HCT116 (cell line): ENCODE data around the gene VPS37B. TPM values are rescaled to one million over a fixed set of nuclear protein-coding genes. Genes with fewer than 3 reads are reported as not detected.

Experiments
- ATAC-seq: fragments of 200-7000 bp; cut with Tn5 transposase; 2 replicates; pipeline ENCODE4 v1.9.1; 2020; ENCODE audit warnings: mild to moderate bottlenecking, moderate library complexity
- BruUV-seq: library from RNA; stranded (reverse); fragments of 400-500 nt; replicated peaks from 2 replicates; lab custom pipeline; 2021; lab: Mats Ljungman, UMichigan
- CTCF ChIA-PET: fragments of 300-600 bp; sonication (Branson Sonifier 250); formaldehyde crosslinking; loops from one replicate; lab custom pipeline; 2021; ENCODE audit warnings: antibody characterized with exemption; lab: Charles Lee
- POLR2A ChIA-PET: fragments of 300-600, 350-600 bp; sonication (Branson Sonifier 250); formaldehyde crosslinking; loops from one replicate; lab custom pipeline; 2021; ENCODE audit warnings: antibody characterized with exemption; lab: Charles Lee
- RAD21 ChIA-PET, 2 experiments: fragments of 300-600 bp; sonication (Branson Sonifier 250); formaldehyde crosslinking; loops; one replicate each; lab custom pipeline; 2023; ENCODE audit warnings: low total read pairs in 2 of 2; ENCODE audit not compliant: uncharacterized antibody in 2 of 2, unreplicated experiment in 2 of 2, low non-redundant PET in 1 of 2; lab: Charles Lee
- DNase-seq: peaks from one replicate; pipeline ENCODE4 v3.0.0-alpha.2; 2010; ENCODE audit warnings: low read depth, low spot score
- H2AFZ ChIP-seq: fragments of 200-600 bp; shearing (Covaris generic), sonication (generic); 2 replicates; pipeline ENCODE4 v1.6.1; 2017; ENCODE audit warnings: low read depth, mixed run types, mixed read lengths, antibody characterized with exemption, low read length; ENCODE audit not compliant: poor library complexity, severe bottlenecking
- H3K27ac ChIP-seq: 2 replicates; pipeline ENCODE4 v1.5.1; 2012; ENCODE audit warnings: low read depth, low read length
- H3K27me3 ChIP-seq: fragments of 200-600 bp; sonication (generic); 2 replicates; pipeline ENCODE4 v1.6.1; 2016; ENCODE audit warnings: mixed run types, low read length, mixed read lengths; ENCODE audit not compliant: insufficient read depth
- H3K36me3 ChIP-seq, 2 experiments: fragments of 200-500 bp in 1 of 2; fragments of 200-600 bp in 1 of 2; sonication (Bioruptor generic) in 1 of 2; sonication (generic) in 1 of 2; 2 replicates each; pipeline versions ENCODE4 v1.5.1 to v1.6.1; 2014 to 2016; ENCODE audit warnings: low read length in 2 of 2, inconsistent platforms in 1 of 2, mixed read lengths in 1 of 2, mixed run types in 1 of 2; ENCODE audit not compliant: insufficient read depth in 2 of 2, control insufficient read depth in 1 of 2
- H3K4me1 ChIP-seq, 2 experiments: fragments of 200-600 bp in 1 of 2; sonication (generic) in 1 of 2; 2 replicates each; pipeline versions ENCODE4 v1.5.1 to v1.6.1; 2012 to 2017; ENCODE audit warnings: low read length in 2 of 2, inconsistent platforms in 1 of 2, mild to moderate bottlenecking in 1 of 2, mixed read lengths in 1 of 2, mixed run types in 1 of 2, moderate library complexity in 1 of 2; ENCODE audit not compliant: insufficient read depth in 2 of 2, control insufficient read depth in 1 of 2
- H3K4me2 ChIP-seq: fragments of 200-600 bp; sonication (generic); 2 replicates; pipeline ENCODE4 v1.6.1; 2017; ENCODE audit warnings: mixed run types, low read length, mixed read lengths
- H3K4me3 ChIP-seq, 2 experiments: fragments of 200-600 bp in 1 of 2; sonication (generic) in 1 of 2; replicated peaks in 1 of 2; 2 replicates each; pipeline ENCODE4 v1.5.1; 2011 to 2016; ENCODE audit warnings: low read length in 2 of 2, control low read depth in 1 of 2, low read depth in 1 of 2, mild to moderate bottlenecking in 1 of 2, mixed read lengths in 1 of 2, mixed run types in 1 of 2
- H3K79me2 ChIP-seq: fragments of 200-600 bp; sonication (generic); 2 replicates; pipeline ENCODE4 v1.6.1; 2017; ENCODE audit warnings: mild to moderate bottlenecking, mixed run types, low read length, moderate library complexity, mixed read lengths; ENCODE audit not compliant: insufficient read depth
- H3K9ac ChIP-seq: fragments of 200-600 bp; sonication (generic); 2 replicates; pipeline ENCODE4 v1.6.1; 2016; ENCODE audit warnings: low read length, mixed read lengths
- H3K9me2 ChIP-seq: fragments of 200-600 bp; sonication (generic), shearing (Covaris generic); 2 replicates; pipeline ENCODE4 v1.6.1; 2017; ENCODE audit warnings: mixed run types, mild to moderate bottlenecking, moderate library complexity; ENCODE audit not compliant: insufficient read depth
- H3K9me3 ChIP-seq, 2 experiments: fragments of 200-500 bp in 1 of 2; fragments of 200-600 bp in 1 of 2; sonication (Bioruptor generic) in 1 of 2; sonication (generic) in 1 of 2; 2 replicates each; pipeline ENCODE4 v1.6.1; 2014 to 2017; ENCODE audit warnings: low read length in 2 of 2, mixed read lengths in 2 of 2, inconsistent platforms in 1 of 2, low read depth in 1 of 2, mild to moderate bottlenecking in 1 of 2, mixed run types in 1 of 2, moderate library complexity in 1 of 2; ENCODE audit not compliant: control insufficient read depth in 1 of 2, insufficient read depth in 1 of 2
- H4K20me1 ChIP-seq: fragments of 200-600 bp; sonication (generic), shearing (Covaris generic); 2 replicates; pipeline ENCODE4 v1.6.1; 2017; ENCODE audit warnings: mixed run types, mild to moderate bottlenecking, moderate library complexity; ENCODE audit not compliant: insufficient read depth
- CEBPB ChIP-seq: IDR thresholded peaks from 2 replicates; pipeline ENCODE4 v1.6.1; 2012; ENCODE audit warnings: low read depth
- ELF1 ChIP-seq: IDR thresholded peaks from 2 replicates; pipeline ENCODE4 v1.6.1; 2012; ENCODE audit warnings: low read depth, borderline replicate concordance
- EZH2 ChIP-seq: fragments of 200-600 bp; sonication (generic); IDR thresholded peaks from 2 replicates; pipeline ENCODE4 v1.6.1; 2017; ENCODE audit warnings: antibody characterized with exemption, mixed run types
- EZH2phosphoT487 ChIP-seq: fragments of 200-600 bp; IDR thresholded peaks from 2 replicates; pipeline ENCODE4 v1.6.1; 2018; ENCODE audit warnings: antibody characterized with exemption, borderline replicate concordance
- FOSL1 ChIP-seq: IDR thresholded peaks from 2 replicates; pipeline ENCODE4 v1.6.1; 2012; ENCODE audit warnings: low read depth
- JUND ChIP-seq: IDR thresholded peaks from 2 replicates; pipeline ENCODE4 v1.6.1; 2012
- POLR2A ChIP-seq: IDR thresholded peaks from 2 replicates; pipeline ENCODE4 v1.7.0; 2011; ENCODE audit warnings: borderline replicate concordance; ENCODE audit not compliant: insufficient read depth, insufficient read length; ENCODE audit errors: extremely low read depth
- POLR2AphosphoS5 ChIP-seq: IDR thresholded peaks from 2 replicates; pipeline ENCODE4 v1.6.1; 2011; ENCODE audit warnings: mild to moderate bottlenecking, low read depth, low read length, moderate library complexity
- RAD21 ChIP-seq: IDR thresholded peaks from 2 replicates; pipeline ENCODE4 v1.6.1; 2012; ENCODE audit warnings: low read depth, mild to moderate bottlenecking
- REST ChIP-seq: IDR thresholded peaks from 2 replicates; pipeline ENCODE4 v1.6.1; 2012; ENCODE audit warnings: low read depth
- SP1 ChIP-seq: IDR thresholded peaks from 2 replicates; pipeline ENCODE4 v1.6.1; 2012; ENCODE audit warnings: low read depth
- TCF7L2 ChIP-seq: IDR thresholded peaks from 2 replicates; pipeline ENCODE4 v1.7.0; 2011; ENCODE audit warnings: borderline replicate concordance, inconsistent platforms; ENCODE audit not compliant: insufficient read depth, insufficient read length; ENCODE audit errors: extremely low read depth
- YY1 ChIP-seq: IDR thresholded peaks from 2 replicates; pipeline ENCODE4 v1.6.1; 2011; ENCODE audit warnings: low read length, low read depth, moderate library complexity, mild to moderate bottlenecking; ENCODE audit not compliant: insufficient replicate concordance; ENCODE audit errors: extremely low read depth
- ZBTB33 ChIP-seq: IDR thresholded peaks from 2 replicates; pipeline ENCODE4 v1.6.1; 2011; ENCODE audit warnings: mild to moderate bottlenecking, low read length, moderate library complexity; ENCODE audit not compliant: insufficient replicate concordance; ENCODE audit errors: extremely low read depth
- ZNF274 ChIP-seq: fragments of 200-500 bp; sonication (Bioruptor generic); IDR thresholded peaks from 2 replicates; pipeline ENCODE4 v1.6.1; 2014; ENCODE audit warnings: mild to moderate bottlenecking, low read depth, low read length, inconsistent platforms
- intact Hi-C: fragments of 100-400 bp; cut with micrococcal nuclease; formaldehyde crosslinking; loops from 2 replicates; pipeline ENCODE4 v1.10.0; 2022
- total RNA-seq: library from RNA; stranded (reverse); gene quantifications from one replicate; pipeline ENCODE4 v1.2.1, GENCODE V29; 2021; ENCODE audit not compliant: unreplicated experiment
- TF ChIP-seq, protein P1 (sequence below), 3 experiments: fragments of 200-600 bp in 1 of 3; sonication (generic) in 1 of 3; IDR thresholded peaks in 2 of 3; conservative IDR thresholded peaks in 1 of 3; 2 replicates each; pipeline ENCODE4 v1.5.1; 2012 to 2017; ENCODE audit warnings: low read depth in 2 of 3, low read length in 2 of 3, antibody characterized with exemption in 1 of 3, borderline replicate concordance in 1 of 3, control low read depth in 1 of 3, mild to moderate bottlenecking in 1 of 3, mixed read lengths in 1 of 3, mixed run types in 1 of 3, moderate library complexity in 1 of 3; ENCODE audit not compliant: insufficient read depth in 1 of 3
- TF ChIP-seq, protein P2 (sequence below): IDR thresholded peaks from 2 replicates; pipeline ENCODE4 v1.6.1; 2012

VPS37B gene
- total RNA-seq, 1 experiment from 2014 or later = 55.0 TPM

- no peak for DNase-seq
- TF ChIP-seq POLR2AphosphoS5 (no peak), ZNF274 (no peak), EZH2 (no peak), FOSL1 (no peak), CEBPB (no peak), POLR2A (no peak), EZH2phosphoT487 (no peak), REST (no peak), ZBTB33 (no peak), TCF7L2 (no peak), SP1 (no peak), JUND (no peak), ELF1 (no peak), YY1 (no peak), RAD21 (no peak)
- TF ChIP-seq, protein P1, sequence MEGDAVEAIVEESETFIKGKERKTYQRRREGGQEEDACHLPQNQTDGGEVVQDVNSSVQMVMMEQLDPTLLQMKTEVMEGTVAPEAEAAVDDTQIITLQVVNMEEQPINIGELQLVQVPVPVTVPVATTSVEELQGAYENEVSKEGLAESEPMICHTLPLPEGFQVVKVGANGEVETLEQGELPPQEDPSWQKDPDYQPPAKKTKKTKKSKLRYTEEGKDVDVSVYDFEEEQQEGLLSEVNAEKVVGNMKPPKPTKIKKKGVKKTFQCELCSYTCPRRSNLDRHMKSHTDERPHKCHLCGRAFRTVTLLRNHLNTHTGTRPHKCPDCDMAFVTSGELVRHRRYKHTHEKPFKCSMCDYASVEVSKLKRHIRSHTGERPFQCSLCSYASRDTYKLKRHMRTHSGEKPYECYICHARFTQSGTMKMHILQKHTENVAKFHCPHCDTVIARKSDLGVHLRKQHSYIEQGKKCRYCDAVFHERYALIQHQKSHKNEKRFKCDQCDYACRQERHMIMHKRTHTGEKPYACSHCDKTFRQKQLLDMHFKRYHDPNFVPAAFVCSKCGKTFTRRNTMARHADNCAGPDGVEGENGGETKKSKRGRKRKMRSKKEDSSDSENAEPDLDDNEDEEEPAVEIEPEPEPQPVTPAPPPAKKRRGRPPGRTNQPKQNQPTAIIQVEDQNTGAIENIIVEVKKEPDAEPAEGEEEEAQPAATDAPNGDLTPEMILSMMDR (IDR thresholded peaks at IDR 0.05 in 2 of 3, conservative IDR thresholded peaks at IDR 0.05 in 1 of 3; ENCODE audit: borderline replicate concordance in 1 of 3, insufficient read depth in 1 of 3, low read depth in 2 of 3, low read length in 2 of 3) = no peak
- TF ChIP-seq, protein P2, sequence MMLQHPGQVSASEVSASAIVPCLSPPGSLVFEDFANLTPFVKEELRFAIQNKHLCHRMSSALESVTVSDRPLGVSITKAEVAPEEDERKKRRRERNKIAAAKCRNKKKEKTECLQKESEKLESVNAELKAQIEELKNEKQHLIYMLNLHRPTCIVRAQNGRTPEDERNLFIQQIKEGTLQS = no peak
- TF ChIP-seq, all 23 proteins: peak for 0
- BruUV-seq = no TSS peak
- Histone ChIP-seq H3K9ac (no peak overlapping the region), H3K4me1 (no peaks in the 10 kb centered on the region), H3K27me3 (no peaks in the 10 kb centered on the region), H3K9me3 (no peaks in the 10 kb centered on the region), H3K4me3 (no peak overlapping the region), H3K36me3 (peaks cover 0 to 7% of the 10 kb centered on the region in 2 experiments; a peak in 1 of 4 replicates), H3K9me2 (no peaks in the 10 kb centered on the region), H2AFZ (no peak overlapping the region), H4K20me1 (no peaks in the 10 kb centered on the region), H3K79me2 (no peaks in the 10 kb centered on the region), H3K27ac (no peak overlapping the region), H3K4me2 (no peak overlapping the region)
- RAD21 ChIA-PET = interaction anchor here in 1 of 2 experiments (1.6 kb wide), 1 partner anchor 94 kb away, joined by 6 read pairs; no protein-coding TSS in a partner anchor
- POLR2A ChIA-PET = no interaction called here
- ATAC-seq = no peak
- intact Hi-C loops = no loop called here
- CTCF ChIA-PET = interaction anchor here (1.4 to 3.6 kb wide), 3 partner anchors 87 to 92 kb away, joined by 4 to 17 read pairs (median 16); no protein-coding TSS in a partner anchor
Measured at GRCh38 chr12:122858591-122859302, 37.2 kb downstream of the VPS37B start.
